Measurements from ENCODE around the gene EBLN1. TPM values are rescaled to one million over a fixed set of nuclear protein-coding genes. Genes with fewer than 3 reads are reported as not detected.

EBLN1 gene
- total RNA-seq, 6 experiments from 2014 or later, result not detected

- TF ChIP-seq CTCF (IDR thresholded peaks at IDR 0.05) (no peak), POLR2A (IDR thresholded peaks at IDR 0.05) (no peak)
- ATAC-seq, result peak in 3 of 4 donors; percentile 29 to 34 (median 31)
- no peak for DNase-seq
- H3K36me3 ChIP-seq, result no peaks in the 10 kb centered on the region
- intact Hi-C loops (cut with DNase I), result no loop called here
- no peaks in the 10 kb centered on the region for H3K27me3 ChIP-seq
- H3K4me3 ChIP-seq, result peak overlapping the region; percentile 65 to 72 (median 67)
- peak overlapping the region in 1 of 3 donors; percentile 80 for H3K27ac ChIP-seq
- no peaks in the 10 kb centered on the region for H3K9me3 ChIP-seq
- peaks cover 0 to 5% (median 0%) of the 10 kb centered on the region in 4 donors for H3K4me1 ChIP-seq
- 1% methylated on average over 20 of the region's 20 CpGs for WGBS (ENCODE audit: insufficient coverage, low coverage, low lambda C conversion rate, missing lambda C conversion rate)
Observed at GRCh38 chr10:22230158-22230833, 12.5 kb upstream of the EBLN1 start.

- intact Hi-C loops (cut with DNase I), result no loop called here
- no peak for TF ChIP-seq POLR2A (IDR thresholded peaks at IDR 0.05)
- no peak for TF ChIP-seq CTCF (IDR thresholded peaks at IDR 0.05)
- no peaks in the 10 kb centered on the region for H3K27me3 ChIP-seq
- ATAC-seq (peak in 2 of 4 donors; percentile 2), DNase-seq (no peak)
- WGBS (ENCODE audit: insufficient coverage, low coverage, low lambda C conversion rate, missing lambda C conversion rate), result 1% methylated on average over 6 of the region's 6 CpGs
- H3K4me3 ChIP-seq, result peak overlapping the region; percentile 65 to 72 (median 67)
- peak overlapping the region in 2 of 3 donors; percentile 80 to 88 for H3K27ac ChIP-seq
- no peaks in the 10 kb centered on the region for H3K9me3 ChIP-seq
- peaks cover 0 to 5% (median 0%) of the 10 kb centered on the region in 4 donors for H3K4me1 ChIP-seq
- no peaks in the 10 kb centered on the region for H3K36me3 ChIP-seq
Observed at GRCh38 chr10:22229802-22230157, 12.0 kb upstream of the EBLN1 start.

- WGBS (ENCODE audit: insufficient coverage, low coverage, low lambda C conversion rate, missing lambda C conversion rate), result under 1% methylated on average over 39 of the region's 65 CpGs
- Histone ChIP-seq H3K4me3 (peak overlapping the region; percentile 65 to 72 (median 67)), H3K27ac (peak overlapping the region; percentile 80 to 88 (median 86)), H3K27me3 (no peaks in the 10 kb centered on the region), H3K36me3 (no peaks in the 10 kb centered on the region), H3K9me3 (no peaks in the 10 kb centered on the region), H3K4me1 (peaks cover 0 to 5% (median 0%) of the 10 kb centered on the region in 4 donors)
- intact Hi-C loops (cut with DNase I), result no loop called here
- DNase-seq, result peak; percentile 81 to 83 (median 82)
- no peak for TF ChIP-seq CTCF (IDR thresholded peaks at IDR 0.05)
- TF ChIP-seq POLR2A (IDR thresholded peaks at IDR 0.05), result peak; percentile 17
- ATAC-seq, result peak; percentile 94 to 99 (median 98)
Observed at GRCh38 chr10:22228943-22229801, 11.4 kb upstream of the EBLN1 start.

- peak overlapping the region; percentile 80 to 88 (median 86) for H3K27ac ChIP-seq
- intact Hi-C loops (cut with DNase I), result no loop called here
- WGBS (ENCODE audit: insufficient coverage, low coverage, low lambda C conversion rate, missing lambda C conversion rate), result 54% methylated on average over 9 of the region's 9 CpGs
Observed at GRCh38 chr10:22228167-22228938, 10.5 kb upstream of the EBLN1 start.

More at GRCh38 chr10:22228167-22228938, 10.5 kb upstream of the EBLN1 start:
- peaks cover 0 to 5% (median 0%) of the 10 kb centered on the region in 4 donors for H3K4me1 ChIP-seq
- TF ChIP-seq CTCF (IDR thresholded peaks at IDR 0.05) (no peak), POLR2A (IDR thresholded peaks at IDR 0.05) (no peak)
- ATAC-seq (no peak), DNase-seq (no peak)
- no peaks in the 10 kb centered on the region for H3K9me3 ChIP-seq
- peak overlapping the region; percentile 65 to 72 (median 67) for H3K4me3 ChIP-seq
- H3K36me3 ChIP-seq, result no peaks in the 10 kb centered on the region
- no peaks in the 10 kb centered on the region for H3K27me3 ChIP-seq

Data from right lobe of liver (tissue), 6 donors.